Tibial nerve (tissue), 4 donors: ENCODE measurements around the gene ATP8A1.

ENCODE experiments used
- CTCF ChIP-seq, 5 experiments: fragments of 200-600 bp in 3 of 5; fragments of 450-650 bp in 2 of 5; sonication (generic) in 3 of 5; IDR thresholded peaks; one replicate each; pipeline ENCODE4 v1.5.1; 2016 to 2019; ENCODE audit warnings: antibody characterized with exemption in 5 of 5, mild to moderate bottlenecking in 3 of 5, moderate library complexity in 2 of 5
- EP300 ChIP-seq, 2 donors: sonication (generic); formaldehyde crosslinking; IDR thresholded peaks; one replicate each; pipeline ENCODE4 v1.6.1; 2017; ENCODE audit warnings: antibody characterized with exemption in 2 of 2, mild to moderate bottlenecking in 1 of 2
- POLR2A ChIP-seq, 2 donors: fragments of 450-650 bp; IDR thresholded peaks; one replicate each; pipeline ENCODE4 v1.6.1; 2017; ENCODE audit warnings: antibody characterized with exemption in 2 of 2, mild to moderate bottlenecking in 2 of 2, moderate library complexity in 2 of 2

GRCh38 chr4:42454755-42455420 lies 202.0 kb downstream of the ATP8A1 start:
- TF ChIP-seq EP300 (IDR thresholded peaks at IDR 0.05) = no peak
- no peak for TF ChIP-seq POLR2A (IDR thresholded peaks at IDR 0.05)
- no peak for TF ChIP-seq CTCF (IDR thresholded peaks at IDR 0.05)
